Pons (tissue), 1 donor: ENCODE data around the gene UBAP2L.
"Not testable (repeated sequence)": the region's sequence is repeated elsewhere in the genome, so short reads cannot be mapped to it uniquely, and the experiment has no call there.

Experiments used
- DNase-seq: peaks from one replicate; pipeline ENCODE4 v3.0.0-alpha.2; 2016; ENCODE audit warnings: low spot score

The UBAP2L gene

GRCh38 chr1:154256686-154257085, 35.9 kb downstream of the UBAP2L start:
- DNase-seq = no peak

GRCh38 chr1:154258784-154259183, 38.0 kb downstream of the UBAP2L start:
- no peak for DNase-seq

- no peak for DNase-seq
These were observed 39.4 kb downstream of the UBAP2L start for GRCh38 chr1:154260127-154260526.

- no peak for DNase-seq
These were observed 42.9 kb downstream of the UBAP2L start for GRCh38 chr1:154263465-154264332.

GRCh38 chr1:154264454-154264853, 43.7 kb downstream of the UBAP2L start:
- no peak for DNase-seq

GRCh38 chr1:154265586-154265985, 44.8 kb downstream of the UBAP2L start:
- no peak for DNase-seq

GRCh38 chr1:154270833-154271232, 50.1 kb downstream of the UBAP2L start:
- DNase-seq = no peak

GRCh38 chr1:154272217-154272998, 51.7 kb downstream of the UBAP2L start, which contains the start of gene HAX1:
Gene HAX1 (plus strand): TSS chr1:154272629. CDS start chr1:154272724, 95 bp downstream.
- DNase-seq = peak; percentile 93

GRCh38 chr1:154272999-154273563, 52.3 kb downstream of the UBAP2L start:
- no peak for DNase-seq

GRCh38 chr1:154276797-154277196, 56.0 kb downstream of the UBAP2L start:
- no peak for DNase-seq

GRCh38 chr1:154287591-154287990, 66.8 kb downstream of the UBAP2L start:
- not testable (repeated sequence) for DNase-seq

GRCh38 chr1:154288661-154289060, 67.9 kb downstream of the UBAP2L start:
- no peak for DNase-seq

- no peak for DNase-seq
These were observed 70.2 kb downstream of the UBAP2L start for GRCh38 chr1:154290921-154291320.

- no peak for DNase-seq
These were observed 74.9 kb downstream of the UBAP2L start for GRCh38 chr1:154295408-154296235.

GRCh38 chr1:154301582-154301981, 80.8 kb downstream of the UBAP2L start:
- DNase-seq = no peak

GRCh38 chr1:154304664-154305337, 84.0 kb downstream of the UBAP2L start:
- no peak for DNase-seq

GRCh38 chr1:154306151-154306550, 85.4 kb downstream of the UBAP2L start:
- no peak for DNase-seq

- DNase-seq = not testable (repeated sequence)
These were observed 87.0 kb downstream of the UBAP2L start for GRCh38 chr1:154307670-154308270.

GRCh38 chr1:154309136-154309535, 88.4 kb downstream of the UBAP2L start:
- not testable (repeated sequence) for DNase-seq

GRCh38 chr1:154312229-154313065, 91.7 kb downstream of the UBAP2L start:
- not testable (repeated sequence) for DNase-seq
